HL-60 (cell line): ENCODE data around the gene SLIT1.

ENCODE experiments used
- TF ChIP-seq, protein P1 (sequence below): IDR thresholded peaks from one replicate; pipeline ENCODE4 v1.5.1; 2011; ENCODE audit warnings: low read length, control low read depth, inconsistent platforms; ENCODE audit not compliant: insufficient read depth
- TF ChIP-seq, protein P2 (sequence below): IDR thresholded peaks from 2 replicates; pipeline ENCODE4 v1.6.1; 2012; ENCODE audit warnings: low read depth; ENCODE audit not compliant: insufficient replicate concordance

DNA sequence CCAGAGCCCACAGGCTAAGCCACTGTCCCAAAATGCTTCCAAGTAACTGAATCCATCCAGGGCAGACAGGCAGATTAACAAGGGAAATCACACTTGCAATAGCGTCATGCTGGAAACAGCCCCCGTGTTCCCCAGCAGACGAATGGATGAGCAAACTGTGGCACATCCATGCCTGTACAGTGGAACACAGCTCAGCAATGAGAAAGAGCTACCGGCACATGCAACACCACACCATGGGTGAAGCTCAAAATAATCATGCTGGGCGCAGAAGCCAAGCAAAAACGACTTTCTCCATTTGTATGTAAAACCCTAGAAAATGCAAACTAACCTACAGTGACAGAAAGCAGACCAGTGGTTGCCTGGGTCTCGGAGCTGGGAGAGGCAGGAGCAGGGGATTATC is 153.1 kb downstream of the SLIT1 start:
- TF ChIP-seq, protein P1, sequence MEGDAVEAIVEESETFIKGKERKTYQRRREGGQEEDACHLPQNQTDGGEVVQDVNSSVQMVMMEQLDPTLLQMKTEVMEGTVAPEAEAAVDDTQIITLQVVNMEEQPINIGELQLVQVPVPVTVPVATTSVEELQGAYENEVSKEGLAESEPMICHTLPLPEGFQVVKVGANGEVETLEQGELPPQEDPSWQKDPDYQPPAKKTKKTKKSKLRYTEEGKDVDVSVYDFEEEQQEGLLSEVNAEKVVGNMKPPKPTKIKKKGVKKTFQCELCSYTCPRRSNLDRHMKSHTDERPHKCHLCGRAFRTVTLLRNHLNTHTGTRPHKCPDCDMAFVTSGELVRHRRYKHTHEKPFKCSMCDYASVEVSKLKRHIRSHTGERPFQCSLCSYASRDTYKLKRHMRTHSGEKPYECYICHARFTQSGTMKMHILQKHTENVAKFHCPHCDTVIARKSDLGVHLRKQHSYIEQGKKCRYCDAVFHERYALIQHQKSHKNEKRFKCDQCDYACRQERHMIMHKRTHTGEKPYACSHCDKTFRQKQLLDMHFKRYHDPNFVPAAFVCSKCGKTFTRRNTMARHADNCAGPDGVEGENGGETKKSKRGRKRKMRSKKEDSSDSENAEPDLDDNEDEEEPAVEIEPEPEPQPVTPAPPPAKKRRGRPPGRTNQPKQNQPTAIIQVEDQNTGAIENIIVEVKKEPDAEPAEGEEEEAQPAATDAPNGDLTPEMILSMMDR, result no peak
- TF ChIP-seq, protein P2, sequence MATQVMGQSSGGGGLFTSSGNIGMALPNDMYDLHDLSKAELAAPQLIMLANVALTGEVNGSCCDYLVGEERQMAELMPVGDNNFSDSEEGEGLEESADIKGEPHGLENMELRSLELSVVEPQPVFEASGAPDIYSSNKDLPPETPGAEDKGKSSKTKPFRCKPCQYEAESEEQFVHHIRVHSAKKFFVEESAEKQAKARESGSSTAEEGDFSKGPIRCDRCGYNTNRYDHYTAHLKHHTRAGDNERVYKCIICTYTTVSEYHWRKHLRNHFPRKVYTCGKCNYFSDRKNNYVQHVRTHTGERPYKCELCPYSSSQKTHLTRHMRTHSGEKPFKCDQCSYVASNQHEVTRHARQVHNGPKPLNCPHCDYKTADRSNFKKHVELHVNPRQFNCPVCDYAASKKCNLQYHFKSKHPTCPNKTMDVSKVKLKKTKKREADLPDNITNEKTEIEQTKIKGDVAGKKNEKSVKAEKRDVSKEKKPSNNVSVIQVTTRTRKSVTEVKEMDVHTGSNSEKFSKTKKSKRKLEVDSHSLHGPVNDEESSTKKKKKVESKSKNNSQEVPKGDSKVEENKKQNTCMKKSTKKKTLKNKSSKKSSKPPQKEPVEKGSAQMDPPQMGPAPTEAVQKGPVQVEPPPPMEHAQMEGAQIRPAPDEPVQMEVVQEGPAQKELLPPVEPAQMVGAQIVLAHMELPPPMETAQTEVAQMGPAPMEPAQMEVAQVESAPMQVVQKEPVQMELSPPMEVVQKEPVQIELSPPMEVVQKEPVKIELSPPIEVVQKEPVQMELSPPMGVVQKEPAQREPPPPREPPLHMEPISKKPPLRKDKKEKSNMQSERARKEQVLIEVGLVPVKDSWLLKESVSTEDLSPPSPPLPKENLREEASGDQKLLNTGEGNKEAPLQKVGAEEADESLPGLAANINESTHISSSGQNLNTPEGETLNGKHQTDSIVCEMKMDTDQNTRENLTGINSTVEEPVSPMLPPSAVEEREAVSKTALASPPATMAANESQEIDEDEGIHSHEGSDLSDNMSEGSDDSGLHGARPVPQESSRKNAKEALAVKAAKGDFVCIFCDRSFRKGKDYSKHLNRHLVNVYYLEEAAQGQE, result no peak
